Gastrocnemius medialis (tissue), 4 donors: ENCODE results near the gene SERBP1. TPM values are rescaled to one million over a fixed set of nuclear protein-coding genes. Genes with fewer than 3 reads are reported as not detected.
"Not testable (repeated sequence)": the region's sequence is repeated elsewhere in the genome, so short reads cannot be mapped to it uniquely, and the experiment has no call there.

Experiments used
- ATAC-seq, 2 donors: fragments of 150-250 bp; one replicate each; pipeline ENCODE4 v1.9.1; 2016
- DNase-seq, 2 donors: peaks; one replicate each; pipeline ENCODE4 v3.0.0-alpha.2; 2019
- H3K27ac ChIP-seq, 4 donors: fragments of 200-600 bp; sonication (generic); 1 replicate in 1 of 4; 2 replicates in 3 of 4; pipeline ENCODE4 v1.5.1; 2016 to 2018; ENCODE audit warnings: mild to moderate bottlenecking in 2 of 4, moderate library complexity in 1 of 4
- H3K27me3 ChIP-seq, 3 donors: fragments of 200-600 bp; sonication (generic) in 2 of 3; 1 replicate in 1 of 3; 2 replicates in 2 of 3; pipeline versions ENCODE4 v1.5.1 to v1.6.0; 2016 to 2019; ENCODE audit warnings: mild to moderate bottlenecking in 1 of 3, moderate library complexity in 1 of 3
- H3K36me3 ChIP-seq, 2 donors: fragments of 200-600 bp; sonication (generic) in 1 of 2; one replicate each; pipeline ENCODE4 v1.5.1; 2017 to 2018
- H3K4me1 ChIP-seq, 2 donors: fragments of 200-600 bp; sonication (generic) in 1 of 2; one replicate each; pipeline ENCODE4 v1.5.1; 2016 to 2017; ENCODE audit warnings: mild to moderate bottlenecking in 2 of 2
- H3K4me3 ChIP-seq, 4 donors: fragments of 200-600 bp; sonication (generic) in 3 of 4; 1 replicate in 1 of 4; 2 replicates in 3 of 4; pipeline ENCODE4 v1.5.1; 2016 to 2019; ENCODE audit warnings: mild to moderate bottlenecking in 2 of 4
- H3K9me3 ChIP-seq, 3 donors: fragments of 200-600 bp; sonication (generic) in 2 of 3; 1 replicate in 1 of 3; 2 replicates in 2 of 3; pipeline ENCODE4 v1.5.1; 2016 to 2019
- CTCF ChIP-seq, 5 experiments: fragments of 450-650 bp in 3 of 5; fragments of 200-600 bp in 2 of 5; sonication (generic) in 2 of 5; IDR thresholded peaks in 4 of 5; conservative IDR thresholded peaks in 1 of 5; 1 replicate in 4 of 5; 2 replicates in 1 of 5; pipeline ENCODE4 v1.5.1; 2016 to 2019; ENCODE audit warnings: antibody characterized with exemption in 5 of 5, mild to moderate bottlenecking in 3 of 5, moderate library complexity in 3 of 5
- POLR2A ChIP-seq, 2 donors: fragments of 450-650 bp; IDR thresholded peaks; one replicate each; pipeline ENCODE4 v1.6.1; 2017; ENCODE audit warnings: antibody characterized with exemption in 2 of 2, mild to moderate bottlenecking in 2 of 2, moderate library complexity in 2 of 2
- in situ Hi-C, 4 donors: fragments of 200-750 bp; cut with MboI; loops; one replicate each; pipeline versions ENCODE4 v1.15.0 to v1.8.0; 2017; ENCODE audit warnings: low sequenced_read_pairs in 4 of 4
- intact Hi-C: fragments of 100-400 bp; cut with DNase I; formaldehyde crosslinking; loops from one replicate; pipeline ENCODE4 v1.15.1; 2023; ENCODE audit warnings: low total_unique reads
- total RNA-seq, 4 donors: library from RNA; depleted of rRNA; stranded (reverse); fragments of >200 nt; gene quantifications; one replicate each; pipeline versions ENCODE4 v1.1.0 to v1.2.3, GENCODE V29; 2016

SERBP1 gene
- total RNA-seq, 4 donors from 2014 or later = 249 to 353 (median 311) TPM

GRCh38 chr1:67415041-67415440 is 15.2 kb downstream of the SERBP1 start:
- H3K4me3 ChIP-seq = no peak overlapping the region
- ATAC-seq (no peak), DNase-seq (no peak)
- H3K27ac ChIP-seq = peak overlapping the region in 3 of 4 donors; percentile 44 to 61 (median 49)
- peaks cover 0 to 87% of the 10 kb centered on the region in 2 donors for H3K36me3 ChIP-seq
- H3K4me1 ChIP-seq = peaks cover 29 to 32% of the 10 kb centered on the region in 2 donors
- intact Hi-C loops (no loop called here), in situ Hi-C loops (no loop called here)
- H3K9me3 ChIP-seq = no peaks in the 10 kb centered on the region
- TF ChIP-seq CTCF (IDR thresholded peaks at IDR 0.05 in 4 of 5, conservative IDR thresholded peaks at IDR 0.05 in 1 of 5) (no peak), POLR2A (IDR thresholded peaks at IDR 0.05) (no peak)
- H3K27me3 ChIP-seq = no peaks in the 10 kb centered on the region

DNA sequence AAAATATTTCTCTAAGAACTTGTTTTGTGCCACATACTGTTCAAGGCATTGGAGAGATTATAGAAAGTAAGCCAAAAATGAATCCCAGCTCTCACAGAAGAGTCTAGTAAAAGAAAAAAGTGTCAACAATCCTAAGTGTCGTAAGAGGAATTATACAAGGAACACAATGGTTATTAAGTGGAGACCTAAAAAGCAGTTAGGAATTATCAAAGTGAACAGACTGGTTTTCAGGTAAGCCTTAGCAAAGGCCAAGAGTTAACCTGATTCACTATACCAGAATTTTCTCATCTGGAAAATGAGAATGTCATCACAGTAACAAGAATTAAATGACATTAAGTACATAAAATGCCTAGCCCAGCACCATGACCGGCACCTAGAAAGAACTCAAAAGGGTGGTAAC is 15.6 kb downstream of the SERBP1 start:
- Histone ChIP-seq H3K9me3 (no peaks in the 10 kb centered on the region), H3K4me1 (peaks cover 27 to 31% of the 10 kb centered on the region in 2 donors), H3K27ac (peak overlapping the region; percentile 44 to 61 (median 48)), H3K36me3 (peaks cover 0 to 91% of the 10 kb centered on the region in 2 donors), H3K4me3 (no peak overlapping the region), H3K27me3 (no peaks in the 10 kb centered on the region)
- in situ Hi-C loops (no loop called here), intact Hi-C loops (no loop called here)
- DNase-seq = no peak
- TF ChIP-seq CTCF (IDR thresholded peaks at IDR 0.05 in 4 of 5, conservative IDR thresholded peaks at IDR 0.05 in 1 of 5) = no peak
- TF ChIP-seq POLR2A (IDR thresholded peaks at IDR 0.05) = no peak
- no peak for ATAC-seq

DNA sequence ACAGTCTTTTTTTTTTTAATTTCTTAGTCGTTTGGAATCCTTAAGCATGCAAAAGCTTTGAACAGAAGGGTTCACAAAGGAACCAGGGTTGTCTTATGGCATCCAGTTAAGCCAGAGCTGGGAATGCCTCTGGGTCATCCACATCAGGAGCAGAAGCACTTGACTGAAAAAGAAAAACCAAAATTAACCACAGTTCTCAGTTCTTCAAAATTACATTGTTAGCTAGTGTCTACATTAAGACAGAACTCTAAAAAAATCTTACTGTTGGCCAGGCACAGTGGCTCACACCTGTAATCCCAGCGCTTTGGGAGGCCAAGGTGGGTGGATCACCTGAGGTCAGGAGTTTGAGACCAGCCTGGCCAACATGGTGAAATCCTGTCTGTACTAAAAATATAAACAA is 17.1 kb downstream of the SERBP1 start:
- DNase-seq, intact Hi-C loops, H3K27me3 ChIP-seq, ATAC-seq, H3K4me3 ChIP-seq, H3K9me3 ChIP-seq, in situ Hi-C loops: not testable (repeated sequence)
- Histone ChIP-seq H3K36me3 (peaks cover 0 to 78% of the 10 kb centered on the region in 2 donors), H3K4me1 (peaks cover 18 to 21% of the 10 kb centered on the region in 2 donors), H3K27ac (peak overlapping the region; percentile 44 to 61 (median 48))

- ATAC-seq (no peak), DNase-seq (no peak)
- Histone ChIP-seq H3K9me3 (no peaks in the 10 kb centered on the region), H3K27ac (peak overlapping the region; percentile 32 to 76 (median 60)), H3K36me3 (peaks cover 0 to 43% of the 10 kb centered on the region in 2 donors), H3K4me3 (no peak overlapping the region), H3K27me3 (no peaks in the 10 kb centered on the region), H3K4me1 (peaks cover 16 to 20% of the 10 kb centered on the region in 2 donors)
- TF ChIP-seq POLR2A (IDR thresholded peaks at IDR 0.05) (no peak), CTCF (IDR thresholded peaks at IDR 0.05 in 4 of 5, conservative IDR thresholded peaks at IDR 0.05 in 1 of 5) (no peak)
- in situ Hi-C loops = no loop called here
- intact Hi-C loops = no loop called here
Measured at GRCh38 chr1:67408148-67408547, 22.1 kb downstream of the SERBP1 start.

DNA sequence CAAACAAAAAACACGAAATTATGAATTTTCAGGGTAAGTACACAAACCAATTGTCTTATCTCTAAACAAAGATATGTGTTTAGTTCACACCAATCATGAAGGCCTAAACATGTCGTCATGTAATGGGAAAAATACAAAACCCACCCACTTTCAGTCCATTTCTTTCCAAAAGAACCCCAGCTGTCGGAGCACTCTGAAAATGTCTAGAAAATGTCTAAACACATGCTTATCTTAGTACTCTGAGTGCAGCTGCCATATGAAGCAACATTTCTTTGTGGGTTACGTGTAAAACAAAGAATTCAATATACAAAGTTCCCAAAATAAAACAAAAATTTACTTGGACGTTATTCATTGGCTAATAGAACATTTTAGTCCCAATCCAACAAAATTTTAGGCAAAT is 22.7 kb downstream of the SERBP1 start:
- TF ChIP-seq POLR2A (IDR thresholded peaks at IDR 0.05) (no peak), CTCF (IDR thresholded peaks at IDR 0.05 in 4 of 5, conservative IDR thresholded peaks at IDR 0.05 in 1 of 5) (no peak)
- intact Hi-C loops = no loop called here

More for the DNA sequence above, 22.7 kb downstream of the SERBP1 start:
- H3K4me3 ChIP-seq = no peak overlapping the region
- H3K36me3 ChIP-seq = peaks cover 0 to 37% of the 10 kb centered on the region in 2 donors
- DNase-seq (no peak), ATAC-seq (no peak)
- in situ Hi-C loops = no loop called here
- H3K4me1 ChIP-seq = peaks cover 16 to 20% of the 10 kb centered on the region in 2 donors
- peak overlapping the region; percentile 32 to 76 (median 60) for H3K27ac ChIP-seq
- no peaks in the 10 kb centered on the region for H3K9me3 ChIP-seq
- H3K27me3 ChIP-seq = no peaks in the 10 kb centered on the region
